Stimulated activated CD4-positive, alpha-beta T cell treated with anti-CD3 and anti-CD28 coated beads, TNF-alpha, amount 100 ng/mL, for 4 hours (primary cell): Measurements from ENCODE around the gene WWC1.

ENCODE experiments used
- DNase-seq, 3 experiments: peaks; one replicate each; pipeline ENCODE4 v3.0.0-alpha.2; 2020; ENCODE audit warnings: low read depth in 3 of 3

WWC1 gene

DNA sequence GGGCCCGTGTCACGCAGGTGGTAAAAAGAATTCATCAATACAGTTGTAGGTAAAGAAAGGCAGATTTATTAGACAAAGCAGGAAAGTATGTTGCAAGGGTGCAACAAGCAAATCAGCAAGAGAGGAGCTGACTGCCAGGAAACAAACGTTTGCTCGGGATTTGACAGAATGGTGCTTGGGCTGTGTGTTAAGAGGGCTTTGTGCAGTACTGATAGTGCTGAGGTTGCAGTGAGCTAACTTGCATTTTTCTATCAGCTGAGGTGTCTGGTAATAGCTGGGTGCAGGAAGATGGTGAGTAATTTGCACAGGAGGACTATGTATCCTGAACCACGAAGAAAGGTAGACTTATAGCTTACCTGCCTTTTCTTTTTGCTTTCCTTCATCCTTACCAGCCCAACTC is 190.9 kb downstream of the WWC1 start:
- no peak for DNase-seq

DNA sequence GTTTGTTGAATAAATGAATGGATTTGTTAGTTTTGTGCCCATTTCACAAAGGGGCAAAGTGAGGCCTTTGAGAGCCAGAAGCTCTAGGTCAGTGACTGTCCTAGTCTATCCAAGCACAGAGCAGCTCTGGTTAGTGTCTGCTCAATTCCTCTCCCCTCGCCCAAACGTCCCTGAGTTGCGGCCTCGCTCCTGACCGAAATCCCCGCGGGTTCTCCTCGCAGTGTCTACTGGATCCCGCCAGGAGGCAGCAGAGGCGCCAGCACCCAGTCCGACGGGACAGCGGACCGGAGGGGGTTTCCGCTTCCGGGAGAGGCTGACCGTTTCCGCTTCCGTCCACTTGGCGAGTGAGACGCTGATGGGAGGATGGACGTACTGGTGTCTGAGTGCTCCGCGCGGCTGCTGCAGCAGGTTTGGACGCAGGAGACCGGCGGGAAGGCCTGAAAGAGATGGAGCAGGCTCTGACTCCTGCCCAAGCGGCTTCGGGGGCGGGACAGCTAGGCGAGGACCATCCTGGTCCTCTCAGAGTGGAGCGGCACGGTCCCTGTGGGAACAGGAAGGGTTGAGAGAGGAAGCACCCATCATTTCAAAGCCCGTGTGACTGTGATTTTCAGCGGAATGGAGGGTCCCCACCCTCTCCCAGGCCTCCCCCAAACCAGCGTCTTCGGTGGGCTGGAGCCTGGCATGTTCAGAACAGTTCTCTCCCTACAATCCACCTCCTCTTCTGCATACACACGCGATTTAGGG is 194.9 kb downstream of the WWC1 start, which contains the start of gene RARS1:
Gene RARS1 (plus strand): TSS at position 336 of the 744 bp plus-strand sequence. CDS start 28 bp downstream, at position 364.
- DNase-seq, result peak; percentile 74 to 79 (median 77)

DNA sequence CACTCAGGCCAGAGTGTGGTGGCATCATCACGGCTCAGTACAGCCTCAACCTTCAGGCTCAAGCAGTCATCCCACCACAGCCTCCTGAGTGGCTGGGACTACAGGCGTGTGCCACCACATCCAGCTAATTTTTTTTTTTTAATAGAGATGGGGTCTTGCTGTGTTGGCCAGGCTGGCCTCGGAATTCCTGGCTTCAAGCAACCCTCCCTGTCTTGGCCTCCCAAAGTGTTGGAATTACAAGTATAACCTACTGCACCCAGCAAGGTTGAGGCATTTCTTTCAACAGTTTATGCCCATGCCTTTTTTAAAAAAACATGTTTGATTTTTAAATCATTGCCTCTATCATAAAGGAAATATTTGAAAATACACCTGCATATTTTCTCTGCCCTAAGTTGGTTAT is 197.6 kb downstream of the WWC1 start:
- DNase-seq, result no peak

DNA sequence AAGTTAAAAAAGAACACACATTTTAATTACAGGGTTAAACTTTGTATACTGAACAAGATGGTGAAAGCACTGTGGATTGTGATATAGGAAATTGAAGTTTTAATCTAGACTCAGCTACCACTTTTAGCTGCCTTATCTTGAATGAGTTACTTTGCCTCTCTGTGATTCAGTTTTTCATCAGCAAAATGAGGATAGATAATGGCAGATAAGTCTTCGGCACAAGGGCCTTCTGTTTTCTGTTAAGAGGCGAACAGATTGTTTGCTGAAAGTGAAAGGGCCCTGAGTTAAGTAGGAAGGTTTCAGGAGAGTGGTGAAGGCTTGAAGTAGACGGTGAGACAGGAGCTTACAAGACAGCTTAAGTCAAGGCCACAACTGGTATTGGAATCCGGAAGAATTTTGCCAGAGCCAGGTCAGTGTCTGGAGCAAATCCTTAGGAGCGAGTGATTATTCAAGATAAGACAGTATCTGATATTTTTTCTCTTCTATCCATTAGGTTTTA is 202.7 kb downstream of the WWC1 start:
- no peak for DNase-seq

DNA sequence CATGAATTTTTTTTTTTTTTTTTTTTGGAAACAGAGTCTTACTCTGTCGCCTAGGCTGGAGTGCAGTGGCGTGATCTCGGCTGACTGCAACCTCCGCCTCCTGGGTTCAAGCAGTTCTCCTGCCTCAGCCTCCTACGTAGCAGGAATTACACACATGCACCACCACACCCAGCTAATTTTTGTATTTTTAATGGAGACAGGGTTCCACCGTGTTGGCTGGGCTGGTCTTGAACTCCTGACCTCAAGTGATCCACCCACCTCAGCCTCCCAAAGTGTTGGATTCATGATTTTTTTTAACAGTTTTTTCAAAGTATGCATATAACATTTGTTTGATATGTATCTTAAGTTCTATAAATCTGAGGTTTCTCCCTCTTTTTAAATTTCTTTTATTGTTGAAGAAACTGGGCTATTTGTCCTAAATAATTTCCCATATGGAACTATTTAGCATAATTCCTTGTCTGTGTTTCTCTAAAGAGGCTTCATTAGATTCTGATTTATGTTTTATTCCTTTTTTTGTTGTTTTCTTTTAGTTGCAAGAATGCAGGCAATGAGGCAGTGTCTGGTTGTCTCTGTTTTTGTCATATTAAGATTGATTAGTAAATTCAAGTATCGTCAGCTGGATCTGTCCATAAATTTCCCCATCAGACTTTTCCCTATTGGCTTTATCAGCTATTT is 211.3 kb downstream of the WWC1 start:
- DNase-seq, result no peak

DNA sequence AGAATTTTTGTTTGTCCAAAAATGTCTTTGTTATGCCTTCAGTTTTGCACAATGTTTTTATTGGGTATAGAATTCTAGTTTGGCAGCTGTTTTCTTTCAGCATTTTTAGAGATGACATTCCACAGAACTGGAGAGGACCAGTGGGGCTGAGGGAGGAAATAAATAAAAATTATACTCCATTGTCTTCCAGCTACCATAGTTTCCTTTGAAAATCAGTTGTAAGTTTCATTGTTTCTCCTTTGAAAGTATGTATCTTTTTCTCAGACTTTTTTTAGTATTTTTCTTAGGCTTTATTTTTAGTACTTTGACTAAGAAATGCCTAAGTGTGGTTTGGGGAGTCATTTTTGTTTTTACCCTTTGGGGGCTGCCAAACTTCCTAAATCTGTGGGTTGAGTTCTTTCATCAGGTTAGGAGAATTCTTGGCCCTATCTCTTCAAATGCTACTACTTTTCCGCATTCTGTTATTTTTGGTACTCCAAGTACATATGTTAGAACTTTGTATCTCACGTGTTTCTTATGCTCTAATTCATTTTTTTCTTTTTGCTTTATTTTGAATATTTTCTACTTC is 222.5 kb downstream of the WWC1 start:
- no peak for DNase-seq
